ENCODE measurements around the gene VTI1A. TPM values are rescaled to one million over a fixed set of nuclear protein-coding genes. Genes with fewer than 3 reads are reported as not detected.

The VTI1A gene
- total and polyA plus RNA-seq, 2 of the 4 experiments (the other 2 are of a cell fraction): 9.7 to 24.9 TPM

DNA sequence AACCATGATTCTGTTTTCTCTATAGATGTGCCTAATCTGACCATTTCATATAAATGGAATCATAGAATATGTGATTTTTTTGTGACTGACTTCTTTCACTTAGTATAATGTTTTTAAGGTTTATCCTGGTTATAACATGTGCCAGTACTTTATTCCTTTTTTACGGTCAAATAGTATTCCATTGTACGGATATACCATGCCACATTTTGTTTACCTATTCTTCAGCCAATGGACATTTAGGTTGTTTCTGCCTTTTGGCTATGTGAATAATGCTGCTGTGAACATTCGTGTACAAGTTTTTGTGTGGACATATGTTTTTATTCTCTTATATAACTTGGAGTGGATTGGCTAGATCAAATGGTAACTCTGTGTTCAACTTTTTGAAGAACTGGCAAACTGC is 324.7 kb downstream of the VTI1A start:
- no peak overlapping the region for H3K14ac ChIP-seq (replicated peaks; ENCODE audit: low read depth, low read length)
- H3K9ac ChIP-seq (ENCODE audit: low read depth, low read length): no peak overlapping the region
- no peak for ATAC-seq (ENCODE audit: low read depth)
- no peak overlapping the region for H2BK15ac ChIP-seq (ENCODE audit: low read depth, low read length)
- no peak overlapping the region for H4K8ac ChIP-seq (ENCODE audit: low read depth in 2 of 2, low read length in 2 of 2)
- H3K4ac ChIP-seq (ENCODE audit: low read depth, low read length): no peak overlapping the region
- H2AK9ac ChIP-seq (replicated peaks; ENCODE audit: low read depth, low read length, poor library complexity): no peak overlapping the region
- no peak overlapping the region for H3K56ac ChIP-seq (ENCODE audit: extremely low read depth, insufficient read depth, low read length)
- no peak overlapping the region for H3K4me3 ChIP-seq (ENCODE audit: insufficient read depth, low read depth, low read length)
- no peaks in the 10 kb centered on the region for H3K9me1 ChIP-seq (ENCODE audit: insufficient read depth, low read length)
- no peaks in the 10 kb centered on the region; the same call in 1 of the 2 replicates for H3K4me1 ChIP-seq (ENCODE audit: control insufficient read depth, insufficient read depth, low read length)
- no peak overlapping the region for H3K23ac ChIP-seq (ENCODE audit: low read depth, low read length)
- no peaks in the 10 kb centered on the region for H3K79me1 ChIP-seq (ENCODE audit: low read depth in 1 of 2, low read length in 2 of 2)
- no peak overlapping the region for H4K91ac ChIP-seq (ENCODE audit: insufficient read depth, low read depth, low read length)
- dilution Hi-C loops (cut with HindIII; ENCODE audit: low sequenced_read_pairs, unreplicated experiment) (no loop called here), intact Hi-C loops (cut with micrococcal nuclease) (no loop called here), in situ Hi-C loops (cut with MboI; ENCODE audit: low sequenced_read_pairs) (no loop called here)
- no peak overlapping the region for H2AFZ ChIP-seq (replicated peaks; ENCODE audit: low read length, poor library complexity)
- H3K9me3 ChIP-seq (ENCODE audit: control insufficient read depth, insufficient read depth, low read length): no peaks in the 10 kb centered on the region
- H2BK5ac ChIP-seq (ENCODE audit: low read depth, low read length, poor library complexity, severe bottlenecking): no peak overlapping the region
- no peak overlapping the region for H2AK5ac ChIP-seq (ENCODE audit: low read depth, low read length)
- H3K36me3 ChIP-seq (ENCODE audit: control insufficient read depth, insufficient read depth, low read length): no peaks in the 10 kb centered on the region
- no peak overlapping the region for H3K18ac ChIP-seq (ENCODE audit: low read depth, low read length)
- no peak overlapping the region for H3K27ac ChIP-seq (ENCODE audit: insufficient read depth, low read length)
- CTCF ChIA-PET: no interaction called here
- H2BK20ac ChIP-seq (ENCODE audit: low read depth, low read length): no peak overlapping the region
- no peak for DNase-seq
- POLR2A ChIA-PET (ENCODE audit: unreplicated experiment): no interaction called here
- no peaks in the 10 kb centered on the region for H4K20me1 ChIP-seq (ENCODE audit: insufficient read depth, low read length)
- no peak overlapping the region for H3K4me2 ChIP-seq (ENCODE audit: low read depth, low read length)
- no peak overlapping the region for H2BK120ac ChIP-seq (ENCODE audit: low read depth, low read length)
- no peaks in the 10 kb centered on the region for H3K27me3 ChIP-seq (ENCODE audit: control insufficient read depth, insufficient read depth, low read length)
- TF ChIP-seq RCOR1 (IDR thresholded peaks at IDR 0.05; ENCODE audit: insufficient replicate concordance, low read length): no peak
- TF ChIP-seq NFE2L2 (IDR thresholded peaks at IDR 0.05; ENCODE audit: low read depth, low read length): no peak
- TF ChIP-seq MAZ (IDR thresholded peaks at IDR 0.05; ENCODE audit: borderline replicate concordance, low read depth, low read length): no peak
- no peak for TF ChIP-seq FOS (IDR thresholded peaks at IDR 0.05; ENCODE audit: low read depth, low read length)
- TF ChIP-seq MXI1 (IDR thresholded peaks at IDR 0.05; ENCODE audit: borderline replicate concordance, low read depth, low read length): no peak
- TF ChIP-seq, protein P1, sequence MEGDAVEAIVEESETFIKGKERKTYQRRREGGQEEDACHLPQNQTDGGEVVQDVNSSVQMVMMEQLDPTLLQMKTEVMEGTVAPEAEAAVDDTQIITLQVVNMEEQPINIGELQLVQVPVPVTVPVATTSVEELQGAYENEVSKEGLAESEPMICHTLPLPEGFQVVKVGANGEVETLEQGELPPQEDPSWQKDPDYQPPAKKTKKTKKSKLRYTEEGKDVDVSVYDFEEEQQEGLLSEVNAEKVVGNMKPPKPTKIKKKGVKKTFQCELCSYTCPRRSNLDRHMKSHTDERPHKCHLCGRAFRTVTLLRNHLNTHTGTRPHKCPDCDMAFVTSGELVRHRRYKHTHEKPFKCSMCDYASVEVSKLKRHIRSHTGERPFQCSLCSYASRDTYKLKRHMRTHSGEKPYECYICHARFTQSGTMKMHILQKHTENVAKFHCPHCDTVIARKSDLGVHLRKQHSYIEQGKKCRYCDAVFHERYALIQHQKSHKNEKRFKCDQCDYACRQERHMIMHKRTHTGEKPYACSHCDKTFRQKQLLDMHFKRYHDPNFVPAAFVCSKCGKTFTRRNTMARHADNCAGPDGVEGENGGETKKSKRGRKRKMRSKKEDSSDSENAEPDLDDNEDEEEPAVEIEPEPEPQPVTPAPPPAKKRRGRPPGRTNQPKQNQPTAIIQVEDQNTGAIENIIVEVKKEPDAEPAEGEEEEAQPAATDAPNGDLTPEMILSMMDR (conservative IDR thresholded peaks at IDR 0.05; ENCODE audit: low read depth, low read length): no peak
- TF ChIP-seq CHD1 (IDR thresholded peaks at IDR 0.05; ENCODE audit: low read depth, low read length): no peak
- TF ChIP-seq SMC3 (IDR thresholded peaks at IDR 0.05; ENCODE audit: low read depth, low read length): no peak
- no peak for TF ChIP-seq RFX5 (IDR thresholded peaks at IDR 0.05; ENCODE audit: low read depth, low read length)
- no peak for TF ChIP-seq CEBPB (IDR thresholded peaks at IDR 0.05; ENCODE audit: low read depth, low read length)
- TF ChIP-seq MAFK (IDR thresholded peaks at IDR 0.05; ENCODE audit: low read depth, low read length): no peak
- TF ChIP-seq, protein P2, sequence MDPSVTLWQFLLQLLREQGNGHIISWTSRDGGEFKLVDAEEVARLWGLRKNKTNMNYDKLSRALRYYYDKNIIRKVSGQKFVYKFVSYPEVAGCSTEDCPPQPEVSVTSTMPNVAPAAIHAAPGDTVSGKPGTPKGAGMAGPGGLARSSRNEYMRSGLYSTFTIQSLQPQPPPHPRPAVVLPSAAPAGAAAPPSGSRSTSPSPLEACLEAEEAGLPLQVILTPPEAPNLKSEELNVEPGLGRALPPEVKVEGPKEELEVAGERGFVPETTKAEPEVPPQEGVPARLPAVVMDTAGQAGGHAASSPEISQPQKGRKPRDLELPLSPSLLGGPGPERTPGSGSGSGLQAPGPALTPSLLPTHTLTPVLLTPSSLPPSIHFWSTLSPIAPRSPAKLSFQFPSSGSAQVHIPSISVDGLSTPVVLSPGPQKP (IDR thresholded peaks at IDR 0.05; ENCODE audit: borderline replicate concordance, low read depth, low read length): no peak
- WGBS, 2 experiments (ENCODE audit: extremely low coverage in 2 of 2, insufficient read length in 1 of 2): no CpG with 5 or more reads among the region's 3 CpGs
- no TSS peak for BruUV-seq (replicated peaks)
- no peak overlapping the region for H4K5ac ChIP-seq (ENCODE audit: low read depth, low read length)

All from IMR-90 (cell line).